HepG2 (cell line): ENCODE results near the gene ALK. TPM values are rescaled to one million over a fixed set of nuclear protein-coding genes. Genes with fewer than 3 reads are reported as not detected.

Source experiments
- ATAC-seq: fragments of 200-7000 bp; cut with Tn5 transposase; 3 replicates; pipeline ENCODE4 v1.9.1; 2020; ENCODE audit warnings: mild to moderate bottlenecking, moderate library complexity
- BruUV-seq: library from RNA; stranded (reverse); fragments of 400-500 nt; replicated peaks from 2 replicates; lab custom pipeline; 2021; lab: Mats Ljungman, UMichigan
- CTCF ChIA-PET: fragments of 300-600 bp; formaldehyde crosslinking; extraction: SDS; loops from one replicate; lab custom pipeline; 2021; ENCODE audit warnings: low total read pairs, inconsistent platforms, low intra/inter-chr PET ratio; lab: Yijun Ruan, JAX
- POLR2A ChIA-PET: fragments of 350-600 bp; sonication (Branson Sonifier 250); formaldehyde crosslinking; loops from one replicate; lab custom pipeline; 2020; ENCODE audit warnings: antibody characterized with exemption, inconsistent platforms; lab: Yijun Ruan, JAX
- DNase-seq: peaks from one replicate; pipeline ENCODE4 v3.0.0-alpha.2; 2015; ENCODE audit warnings: low spot score
- FAIRE-seq: peaks from 3 replicates; lab custom pipeline; 2011; peaks lifted over from hg19 to GRCh38; lab: Jason Lieb, UNC
- H2AFZ ChIP-seq: one replicate; pipeline ENCODE4 v1.6.1; 2011; ENCODE audit warnings: low read length, inconsistent platforms
- H3K27ac ChIP-seq: fragments of 300-600 bp; 3 replicates; pipeline ENCODE4 v1.8.0; 2011; ENCODE audit warnings: mixed run types, mild to moderate bottlenecking, mixed read lengths, low read length, inconsistent platforms; ENCODE audit not compliant: insufficient read depth; ENCODE audit errors: extremely low read length
- H3K27me3 ChIP-seq, 2 experiments: fragments of 200-600 bp in 1 of 2; 2 replicates in 1 of 2; 3 replicates in 1 of 2; pipeline versions ENCODE4 v1.6.0 to v1.8.0; 2011; ENCODE audit warnings: low read length in 2 of 2, mild to moderate bottlenecking in 2 of 2, moderate library complexity in 2 of 2, inconsistent platforms in 1 of 2; ENCODE audit not compliant: insufficient read depth in 2 of 2, control insufficient read depth in 1 of 2
- H3K36me3 ChIP-seq, 2 experiments: fragments of 200-600 bp in 1 of 2; replicated peaks in 1 of 2; 2 replicates in 1 of 2; 3 replicates in 1 of 2; pipeline versions ENCODE4 v1.5.1 to v1.8.0; 2011; ENCODE audit warnings: low read length in 2 of 2, inconsistent platforms in 1 of 2; ENCODE audit not compliant: insufficient read depth in 2 of 2, control insufficient read depth in 1 of 2
- H3K4me1 ChIP-seq: 2 replicates; pipeline ENCODE4 v1.5.1; 2012; ENCODE audit warnings: low read length, inconsistent platforms; ENCODE audit not compliant: insufficient read depth
- H3K4me2 ChIP-seq: 2 replicates; pipeline ENCODE4 v1.6.0; 2011; ENCODE audit warnings: low read depth, low read length, inconsistent platforms
- H3K4me3 ChIP-seq, 3 experiments: fragments of 200-600 bp in 1 of 3; sonication (generic), shearing (Covaris generic) in 1 of 3; replicated peaks in 1 of 3; 2 replicates each; pipeline ENCODE4 v1.5.1; 2011 to 2016; ENCODE audit warnings: low read length in 3 of 3, inconsistent platforms in 2 of 3, low read depth in 2 of 3, mild to moderate bottlenecking in 2 of 3, control low read depth in 1 of 3, mixed read lengths in 1 of 3; ENCODE audit not compliant: insufficient read depth in 1 of 3
- H3K79me2 ChIP-seq: one replicate; pipeline ENCODE4 v1.6.1; 2011; ENCODE audit warnings: low read length, inconsistent platforms; ENCODE audit not compliant: insufficient read depth
- H3K9ac ChIP-seq: 2 replicates; pipeline ENCODE4 v1.6.0; 2011; ENCODE audit warnings: mild to moderate bottlenecking, low read depth, low read length, inconsistent platforms; ENCODE audit not compliant: insufficient read depth
- H3K9me3 ChIP-seq: 2 replicates; pipeline ENCODE4 v1.5.1; 2012; ENCODE audit warnings: mild to moderate bottlenecking, low read length
- H4K20me1 ChIP-seq: 2 replicates; pipeline ENCODE4 v1.6.0; 2011; ENCODE audit warnings: inconsistent platforms, mild to moderate bottlenecking, low read length, moderate library complexity; ENCODE audit not compliant: insufficient read depth
- IRX3 ChIP-seq: sonication (generic); formaldehyde crosslinking; IDR thresholded peaks from 2 replicates; pipeline ENCODE4 v1.8.1; 2023; ENCODE audit warnings: mild to moderate bottlenecking, low read depth, missing genetic modification reagents, borderline replicate concordance
- POLR2G ChIP-seq: fragments of 200-400 bp; formaldehyde crosslinking; IDR thresholded peaks from 2 replicates; pipeline ENCODE4 v1.6.1; 2018; ENCODE audit warnings: mild to moderate bottlenecking, low read depth, low read length, moderate library complexity
- STAT6 ChIP-seq: sonication (generic); formaldehyde crosslinking; IDR thresholded peaks from 2 replicates; pipeline ENCODE4 v1.4.0; 2020; ENCODE audit warnings: missing genetic modification reagents, mild to moderate bottlenecking, borderline replicate concordance
- WIZ ChIP-seq: sonication (generic); formaldehyde crosslinking; IDR thresholded peaks from 2 replicates; pipeline ENCODE4 v1.5.1; 2020; ENCODE audit warnings: mild to moderate bottlenecking, missing genetic modification reagents
- ZMYM2 ChIP-seq: sonication (generic); formaldehyde crosslinking; IDR thresholded peaks from 2 replicates; pipeline ENCODE4 v1.8.0; 2022; ENCODE audit warnings: mild to moderate bottlenecking, missing genetic modification reagents
- ZNF296 ChIP-seq: sonication (generic); formaldehyde crosslinking; conservative IDR thresholded peaks from 2 replicates; pipeline ENCODE4 v1.5.0; 2020; ENCODE audit warnings: mild to moderate bottlenecking, missing genetic modification reagents
- ZNF510 ChIP-seq: sonication (generic); formaldehyde crosslinking; IDR thresholded peaks from 2 replicates; pipeline ENCODE4 v1.4.0; 2020; ENCODE audit warnings: low read depth, mild to moderate bottlenecking, missing genetic modification reagents
- WGBS: methylation state at CpG from one replicate; pipeline ENCODE4 v1.1.6; 2017; ENCODE audit warnings: low lambda C conversion rate; 5-methylcytosine and 5-hydroxymethylcytosine counted together
- in situ Hi-C: cut with HindIII; loops from 2 replicates; pipeline ENCODE4 v1.10.0; 2017; ENCODE audit warnings: low pct_unique_long_range_greater_than_20kb; ENCODE audit not compliant: extremely low pct_ligation_motif_present
- intact Hi-C: fragments of 100-400 bp; cut with micrococcal nuclease; formaldehyde crosslinking; loops from one replicate; pipeline ENCODE4 v1.10.0; 2022; ENCODE audit not compliant: unreplicated experiment
- polyA plus RNA-seq, 8 experiments: library from polyadenylated mRNA; depleted of rRNA in 3 of 8; stranded (reverse) in 7 of 8; unstranded in 1 of 8; fragments of >200 nt; fragmentation: Illumina TruSeq in 4 of 8; extraction: Trizol in 4 of 8; gene quantifications; 2 replicates each; pipeline versions ENCODE4 v1.2.1 to v1.2.3, GENCODE V29; 2011 to 2016; ENCODE audit warnings: low read depth in 4 of 8, missing spikeins in 1 of 8, mixed read lengths in 1 of 8; ENCODE audit not compliant: insufficient read depth in 1 of 8
- total RNA-seq, 5 experiments: library from RNA; depleted of rRNA; stranded (reverse); fragments of >200 nt; fragmentation: Illumina TruSeq; extraction: Trizol; gene quantifications; 2 replicates each; pipeline ENCODE4 v1.2.3, GENCODE V29; 2016; ENCODE audit warnings: low read depth in 1 of 5

ALK gene
- total and polyA plus RNA-seq, 2 of the 13 experiments (the other 11 are each of a cell fraction or from before 2014, with no cell fraction given): not detected

DNA sequence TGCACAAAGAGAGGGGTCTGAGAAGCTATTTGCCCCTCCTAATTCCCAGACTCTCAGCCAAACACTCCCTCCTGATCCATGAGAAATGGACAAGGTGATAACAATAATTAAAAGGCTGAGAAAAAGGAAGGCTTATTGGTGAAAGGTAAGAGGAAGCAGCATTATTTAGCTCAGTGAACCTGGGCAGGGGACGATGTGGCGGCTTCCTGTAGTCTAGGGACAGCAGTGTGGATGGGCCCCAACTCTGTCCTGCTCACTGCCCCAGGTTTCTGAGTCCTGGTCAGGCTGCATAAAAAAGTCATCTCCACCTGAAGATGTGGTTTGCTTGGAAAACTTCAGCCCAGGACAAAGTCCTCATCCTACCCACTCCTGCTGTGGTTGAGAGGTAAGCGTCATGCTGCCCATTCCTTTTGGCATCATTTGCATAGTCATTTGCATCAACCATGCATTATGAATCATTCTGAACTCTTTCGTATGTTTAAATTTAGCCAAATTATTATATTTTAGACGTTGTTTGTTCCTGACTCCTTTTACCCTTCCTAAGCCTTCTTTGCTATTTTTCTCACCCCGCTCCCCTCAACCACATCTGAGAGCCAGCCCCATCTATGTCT lies 679.3 kb downstream of the ALK start (continued):
- TF ChIP-seq ZNF296 (CRISPR knock-in tag) (no peak), STAT6 (no peak), ZNF510 (CRISPR knock-in tag) (no peak), ZMYM2 (CRISPR knock-in tag) (no peak), WIZ (CRISPR knock-in tag) (no peak), IRX3 (no peak)

- DNase-seq: no peak
- no TSS peak for BruUV-seq
Observed at GRCh38 chr2:29241341-29241740, 680.0 kb downstream of the ALK start.

More at GRCh38 chr2:29241341-29241740, 680.0 kb downstream of the ALK start:
- Histone ChIP-seq H3K27me3 (peaks cover 5 to 32% of the 10 kb centered on the region in 2 experiments; a peak in 4 of 5 replicates), H3K27ac (no peak overlapping the region), H3K4me2 (no peak overlapping the region), H3K4me1 (no peaks in the 10 kb centered on the region), H3K36me3 (no peaks in the 10 kb centered on the region), H3K79me2 (no peaks in the 10 kb centered on the region), H3K9me3 (no peaks in the 10 kb centered on the region), H2AFZ (no peak overlapping the region), H3K9ac (no peak overlapping the region), H4K20me1 (peaks cover 3% of the 10 kb centered on the region), H3K4me3 (no peak overlapping the region)
- no peak for ATAC-seq
- in situ Hi-C loops: no loop called here
- CTCF ChIA-PET: no interaction called here
- intact Hi-C loops: no loop called here
- TF ChIP-seq POLR2G: no peak
- POLR2A ChIA-PET: no interaction called here
- no peak for FAIRE-seq
- 4% methylated on average over 4 of the region's 4 CpGs for WGBS
